GM18520 (cell line): ENCODE data around the gene CSMD2.

Experiments used
- ATAC-seq: cut with Tn5 transposase; IDR thresholded peaks from one replicate; pipeline ENCODE4 v1.9.1; 2021; ENCODE audit not compliant: unreplicated experiment

The CSMD2 gene

DNA sequence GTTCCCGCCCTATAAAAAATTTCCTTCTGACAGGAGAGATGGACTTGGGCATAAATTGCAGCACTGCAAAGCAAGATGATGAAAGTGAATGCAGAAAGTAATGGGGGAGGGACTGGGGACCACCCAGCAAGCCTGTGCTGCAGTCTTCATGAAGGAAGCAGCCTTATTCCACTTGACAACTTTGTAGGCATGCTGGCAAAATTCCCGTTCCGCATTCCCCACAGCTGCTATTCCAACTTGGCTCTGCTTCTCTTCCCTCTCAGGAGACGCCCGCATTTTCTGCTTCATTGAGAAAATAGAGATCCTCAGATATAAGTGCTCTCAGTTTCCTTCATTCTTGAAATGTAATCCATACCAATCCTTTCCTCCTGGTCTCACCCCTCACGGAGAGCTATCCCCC lies 298.7 kb downstream of the CSMD2 start:
- no peak for ATAC-seq

DNA sequence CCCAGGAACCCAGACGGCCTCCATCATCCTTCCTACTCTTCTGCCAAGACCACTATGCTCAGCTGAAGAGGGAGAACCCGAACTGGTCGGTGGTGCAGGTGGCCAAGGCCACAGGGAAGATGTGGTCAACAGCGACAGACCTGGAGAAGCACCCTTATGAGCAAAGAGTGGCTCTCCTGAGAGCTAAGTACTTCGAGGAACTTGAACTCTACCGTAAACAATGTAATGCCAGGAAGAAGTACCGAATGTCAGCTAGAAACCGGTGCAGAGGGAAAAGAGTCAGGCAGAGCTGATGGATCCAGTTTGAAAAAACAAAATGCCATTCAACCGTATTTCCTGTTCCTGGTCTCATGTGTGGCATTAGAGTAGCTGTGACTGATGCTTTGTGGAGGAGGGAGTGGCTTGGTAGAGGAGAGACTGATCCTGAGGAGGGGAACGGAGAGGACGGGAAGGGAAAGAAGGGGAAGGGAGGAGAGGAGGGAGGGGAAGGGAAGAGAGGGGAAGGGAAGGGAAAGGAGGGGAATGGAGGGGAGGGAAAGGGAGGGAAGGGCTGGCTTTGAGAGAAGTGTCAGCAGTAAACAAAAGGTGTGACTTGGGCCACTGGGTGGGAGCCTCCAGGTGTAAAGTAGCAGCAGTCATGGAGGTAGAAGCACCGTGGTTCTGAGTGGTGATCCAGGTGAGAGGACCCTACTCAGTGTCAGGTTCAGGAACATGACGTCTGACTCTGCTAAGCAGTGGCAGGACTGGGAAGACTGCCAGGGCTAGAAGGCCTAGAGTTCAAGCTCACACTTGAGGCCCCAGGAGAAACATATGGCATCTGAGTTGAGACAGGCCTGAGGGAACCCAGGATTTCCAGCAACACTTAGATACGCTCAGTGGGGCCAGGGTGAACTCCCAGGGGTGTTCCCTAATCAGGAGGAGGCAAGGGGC lies 300.3 kb downstream of the CSMD2 start:
- ATAC-seq = no peak

DNA sequence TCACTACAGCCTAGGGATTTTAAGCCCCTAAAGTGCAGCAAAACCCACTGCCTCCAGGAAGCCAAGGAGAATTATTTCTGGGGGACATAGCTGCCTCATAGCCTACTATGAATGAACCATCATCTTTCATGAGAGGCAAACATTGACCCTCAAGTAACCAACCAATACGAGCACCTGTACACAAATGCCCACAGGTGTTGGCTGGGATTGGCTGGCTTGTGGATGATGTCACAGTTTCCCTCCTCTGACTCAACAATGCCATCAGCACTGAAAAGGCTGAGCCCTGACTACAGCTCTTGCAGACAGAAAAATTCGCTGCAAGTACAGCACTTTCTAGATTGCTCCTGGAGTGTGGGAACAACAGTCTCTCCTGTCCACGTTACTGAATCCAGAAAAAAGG lies 301.3 kb downstream of the CSMD2 start, which contains the start of gene HMGB4:
HMGB4 (plus strand) TSS at position 301 of the 400 bp plus-strand sequence. CDS start 113 bp downstream, outside the sequence.
- no peak for ATAC-seq

DNA sequence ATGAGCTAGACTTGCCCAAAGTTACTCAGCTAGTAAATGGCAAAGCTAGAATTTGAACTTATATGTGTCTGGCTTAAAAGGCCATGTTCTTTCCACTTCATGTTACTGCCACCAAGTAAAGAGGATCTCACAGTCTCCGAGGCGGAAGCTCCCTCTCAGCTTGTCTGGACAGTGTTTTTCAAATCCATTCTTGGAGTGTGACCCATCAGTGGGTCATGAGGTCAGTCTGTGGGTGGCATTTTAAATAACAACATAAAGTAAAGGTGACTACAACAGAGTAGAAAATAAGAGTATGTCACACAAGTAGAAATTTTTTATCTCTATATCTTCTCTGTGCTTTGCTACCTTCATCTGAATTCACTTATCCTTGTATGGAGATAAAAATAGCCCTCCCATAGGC lies 304.4 kb downstream of the CSMD2 start:
- ATAC-seq = no peak

DNA sequence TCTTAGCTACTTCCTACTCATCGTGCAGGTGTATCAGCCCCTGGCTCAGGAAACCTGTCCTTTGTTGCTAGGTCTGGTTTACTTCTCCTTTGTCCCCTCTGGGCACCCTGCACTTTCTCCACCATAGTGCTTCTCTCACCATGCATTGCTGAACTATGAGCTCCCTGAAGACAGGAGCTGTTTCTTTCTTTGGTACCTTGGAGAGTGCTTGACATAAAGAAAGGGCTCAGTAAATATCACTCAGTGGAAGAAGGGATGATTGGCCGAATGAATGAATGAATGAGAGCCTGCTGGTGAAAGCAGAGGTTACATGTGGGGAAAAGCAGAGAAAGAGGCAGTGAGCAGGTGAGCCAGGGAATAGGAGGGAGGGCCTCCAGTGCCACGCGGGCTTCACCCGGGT lies 310.9 kb downstream of the CSMD2 start:
- no peak for ATAC-seq

DNA sequence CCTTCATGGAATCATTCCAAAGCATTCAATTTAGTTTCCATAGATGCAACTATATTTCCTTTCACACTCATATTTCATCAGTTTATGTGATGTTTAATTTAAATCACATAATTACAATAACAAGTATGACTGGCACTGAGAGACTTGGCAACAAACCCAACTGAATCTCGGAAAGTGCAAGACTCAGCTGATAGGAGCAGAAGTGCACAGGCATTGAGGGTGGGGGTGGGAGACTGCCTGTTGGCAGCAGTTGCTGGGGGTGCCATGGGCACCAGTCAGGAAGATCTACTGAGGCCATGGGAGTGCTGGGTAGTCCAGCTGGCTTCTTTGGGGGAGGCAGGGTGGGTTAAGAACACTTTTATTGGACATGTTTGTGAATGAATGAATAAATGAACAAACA lies 311.6 kb downstream of the CSMD2 start:
- ATAC-seq = no peak

DNA sequence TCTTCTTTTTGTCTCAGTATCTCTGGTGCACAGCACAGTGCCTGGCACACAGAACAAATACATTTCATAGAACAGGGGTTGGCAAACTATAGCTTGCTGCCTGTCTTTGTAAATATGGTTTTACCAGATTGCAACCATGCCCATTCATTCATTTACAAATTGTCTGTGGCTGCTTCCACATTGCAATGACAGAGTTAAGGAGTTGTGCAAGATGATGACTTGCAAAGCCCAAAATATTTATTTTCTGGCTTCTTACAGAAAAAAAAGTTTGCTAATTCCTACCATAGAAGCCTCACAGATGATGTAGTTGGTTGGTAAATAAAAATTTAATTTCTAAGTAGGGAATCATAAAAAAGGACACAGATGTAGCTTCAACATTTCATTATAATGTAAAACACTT lies 312.3 kb downstream of the CSMD2 start:
- no peak for ATAC-seq

DNA sequence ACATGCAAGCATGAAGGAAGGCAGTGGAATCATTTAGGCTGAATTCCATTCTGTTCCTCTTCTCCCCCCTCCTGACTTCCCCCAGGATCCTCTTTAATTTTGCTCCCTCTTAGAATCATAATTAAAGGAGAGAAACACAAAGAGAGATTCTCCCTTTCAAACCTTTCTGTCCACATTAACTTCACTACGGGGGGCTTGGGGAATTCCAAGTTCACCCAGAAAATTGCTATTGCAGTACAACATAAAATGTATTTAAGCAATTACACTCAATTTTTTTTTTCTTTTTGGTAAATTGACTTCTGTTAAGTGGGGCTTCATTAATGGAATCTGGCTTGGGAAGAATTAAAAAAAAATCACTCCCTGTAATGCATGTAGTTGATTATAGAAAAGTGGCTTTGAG lies 314.5 kb downstream of the CSMD2 start:
- ATAC-seq = no peak

DNA sequence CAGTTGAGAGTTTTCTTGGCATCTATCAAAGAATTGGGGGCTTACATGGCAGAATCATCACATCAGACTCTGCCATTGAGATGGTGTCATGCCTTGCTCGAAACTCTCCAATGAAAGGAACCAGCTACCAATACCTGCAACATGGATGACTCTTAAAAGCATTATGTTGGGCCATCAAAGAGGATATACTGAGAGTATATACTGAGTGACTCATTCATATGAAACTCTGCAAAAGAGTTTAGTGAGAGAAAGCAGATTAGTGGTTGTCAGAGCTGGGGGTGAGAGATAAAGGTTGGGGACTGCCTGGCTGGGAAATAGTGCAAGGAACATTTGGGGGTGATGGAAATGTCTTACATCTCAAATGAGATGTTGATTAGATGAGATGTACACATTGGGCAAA lies 315.8 kb downstream of the CSMD2 start:
- no peak for ATAC-seq

DNA sequence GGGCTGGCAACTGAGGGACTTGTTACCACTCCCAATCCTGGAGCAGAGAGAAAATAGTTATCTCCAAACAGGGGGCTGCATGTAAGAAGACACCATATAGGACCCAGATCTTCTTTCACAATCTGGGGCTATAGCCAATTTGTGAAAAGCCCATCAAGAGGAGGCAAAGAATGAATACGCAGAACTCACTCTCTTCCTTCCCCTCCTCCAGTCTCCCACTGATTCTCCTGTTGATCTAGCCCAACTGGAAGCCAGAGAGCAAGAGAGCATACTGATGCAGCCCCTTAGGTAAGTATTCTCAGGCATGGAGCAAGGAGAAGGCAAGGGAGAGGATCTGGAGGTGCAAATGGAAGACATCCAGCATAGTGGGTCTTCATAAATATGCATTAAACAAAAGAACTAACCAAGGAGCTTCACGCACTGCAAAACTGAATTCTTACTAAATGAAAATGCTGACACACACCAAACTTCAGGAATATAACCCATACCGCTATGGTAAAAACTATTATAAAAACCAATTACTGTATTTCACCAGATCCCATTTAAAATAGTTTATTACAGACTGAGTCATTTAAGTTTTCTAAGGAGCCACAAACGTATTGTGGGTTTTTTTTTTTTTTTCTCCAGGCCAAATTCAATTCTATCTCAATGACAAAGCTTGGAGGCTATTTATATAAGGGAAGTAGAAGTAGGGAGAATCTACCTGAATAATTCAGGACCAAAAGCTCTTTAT lies 316.7 kb downstream of the CSMD2 start:
- ATAC-seq = no peak

DNA sequence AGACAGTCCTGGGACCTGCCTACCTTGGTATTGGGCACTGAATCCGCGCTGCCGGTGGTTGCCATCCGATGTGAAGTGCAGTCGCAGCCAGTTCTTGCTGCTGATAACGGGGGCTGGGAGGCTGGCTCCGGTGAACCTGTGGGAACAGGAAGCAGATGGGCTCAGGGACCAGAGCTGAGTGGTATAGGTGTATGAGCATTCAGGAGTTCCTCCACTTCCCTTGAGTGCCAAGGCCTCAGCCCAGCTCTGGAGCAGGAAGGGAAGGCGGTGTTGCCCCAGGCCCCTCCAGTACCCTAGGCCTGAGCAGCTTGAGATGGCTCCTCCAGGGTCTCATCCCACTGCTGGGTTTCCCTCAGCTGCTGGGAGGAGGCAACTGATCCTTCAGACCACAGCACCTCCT lies 318.2 kb downstream of the CSMD2 start:
- ATAC-seq = no peak

DNA sequence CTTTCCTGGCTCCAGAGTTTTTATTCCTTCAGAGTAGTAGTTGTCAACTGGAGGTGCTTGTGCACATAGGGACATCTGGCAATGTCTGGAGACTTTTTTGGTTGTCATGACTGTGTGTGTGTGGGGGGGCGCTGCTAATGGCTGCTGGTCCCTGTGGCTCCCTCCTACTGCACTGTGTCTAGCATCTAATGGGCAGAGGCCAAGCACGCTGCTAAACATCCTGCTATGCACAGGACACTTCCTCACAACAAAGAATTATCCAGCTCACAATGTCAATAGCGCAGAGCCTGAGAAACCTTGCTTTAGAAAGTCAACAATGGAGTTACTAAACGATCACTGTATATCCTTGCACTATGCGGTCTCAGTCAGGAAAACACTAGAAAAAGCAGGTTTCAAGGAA lies 320.9 kb downstream of the CSMD2 start:
- no peak for ATAC-seq

DNA sequence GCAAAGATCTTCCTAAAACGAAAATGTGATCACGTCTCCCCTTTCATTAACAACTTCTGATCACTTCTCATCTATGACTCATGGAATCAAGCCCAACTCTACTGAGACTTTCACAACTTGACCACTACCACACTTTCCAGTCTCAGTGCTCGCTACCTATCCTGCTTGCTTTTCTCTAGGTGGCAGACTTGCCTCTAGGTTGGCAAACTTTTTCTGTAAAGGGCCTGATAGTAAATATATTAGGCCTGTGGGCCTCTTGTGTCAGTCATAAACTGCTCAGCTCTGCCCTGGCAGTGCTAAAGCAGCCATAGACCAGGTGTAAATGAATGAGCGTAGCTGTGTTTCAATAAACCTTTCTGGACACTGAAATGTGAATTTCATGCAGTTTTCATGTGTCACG lies 322.7 kb downstream of the CSMD2 start:
- no peak for ATAC-seq

DNA sequence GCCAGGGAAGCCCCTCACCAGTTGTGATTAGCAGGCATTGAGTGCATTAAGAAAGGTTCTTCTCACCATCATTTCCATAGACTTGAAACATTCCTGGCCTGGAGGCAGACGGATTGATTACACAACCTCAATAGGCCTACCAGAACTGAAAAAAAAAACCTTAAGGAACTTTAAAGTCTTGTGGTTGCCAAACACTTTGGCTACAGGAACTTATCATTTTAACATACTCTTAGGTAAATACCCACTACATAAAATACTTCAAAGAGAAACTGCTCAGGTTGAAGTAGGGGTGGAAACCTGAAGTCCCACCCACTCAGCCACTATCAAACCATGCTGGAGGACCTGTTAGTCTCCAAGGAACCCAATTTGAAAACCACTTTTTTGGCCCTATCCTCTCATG lies 323.5 kb downstream of the CSMD2 start:
- ATAC-seq = no peak

DNA sequence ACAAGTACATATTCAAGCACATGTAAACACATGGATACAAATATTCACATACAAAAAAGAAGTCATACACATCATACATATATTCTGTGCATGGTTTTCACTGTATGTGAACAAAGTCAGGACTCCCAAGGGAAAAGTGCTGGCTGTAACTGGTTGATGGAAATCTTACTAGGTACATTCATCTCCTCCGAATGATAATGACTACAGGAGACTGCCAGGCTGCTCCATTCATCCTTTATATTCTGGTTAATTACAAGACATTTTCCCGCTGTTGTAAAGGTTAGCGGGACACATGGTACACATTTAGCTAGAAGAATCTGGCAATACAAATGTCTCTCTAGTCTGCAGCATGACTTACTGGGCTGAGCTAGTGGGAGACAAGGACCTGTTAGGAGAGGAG lies 327.4 kb downstream of the CSMD2 start:
- no peak for ATAC-seq

DNA sequence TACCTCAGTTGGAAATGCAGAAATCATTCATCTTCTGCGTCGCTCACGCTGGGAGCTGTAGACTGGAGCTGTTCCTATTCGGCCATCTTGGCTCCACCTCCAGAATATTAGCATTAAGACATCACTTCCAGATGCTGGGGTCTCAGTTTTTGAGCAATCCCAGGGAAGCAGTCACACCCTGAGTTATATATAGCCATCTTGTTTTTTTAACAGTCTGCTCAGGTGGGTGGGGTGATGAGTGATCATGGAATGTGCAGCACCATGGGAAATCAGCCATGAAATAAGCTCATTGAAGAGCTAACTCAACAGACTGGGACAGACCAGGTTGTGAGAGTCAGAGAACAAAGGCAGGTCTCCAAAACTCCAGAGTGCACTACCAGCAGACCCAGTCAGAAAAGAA lies 328.1 kb downstream of the CSMD2 start:
- no peak for ATAC-seq

DNA sequence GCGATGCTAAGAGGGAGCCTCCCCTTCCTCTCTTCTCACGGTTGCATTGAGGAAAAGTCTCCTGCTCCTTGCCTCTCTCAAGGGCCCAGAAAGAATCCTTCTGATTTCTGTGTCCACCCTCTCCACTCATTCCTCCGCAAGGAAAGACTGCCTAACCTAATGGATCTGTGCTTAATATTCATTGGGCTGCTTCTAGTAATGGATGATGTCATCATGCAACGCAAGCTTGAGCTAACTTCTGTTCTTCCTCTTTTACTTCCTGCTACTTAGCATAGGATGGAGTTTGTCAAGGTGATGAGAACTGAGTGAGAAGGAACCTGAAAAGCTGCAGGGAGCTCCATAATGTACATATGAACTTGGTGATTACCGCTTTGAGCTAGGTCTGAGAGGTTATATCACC lies 336.4 kb downstream of the CSMD2 start:
- ATAC-seq = no peak

DNA sequence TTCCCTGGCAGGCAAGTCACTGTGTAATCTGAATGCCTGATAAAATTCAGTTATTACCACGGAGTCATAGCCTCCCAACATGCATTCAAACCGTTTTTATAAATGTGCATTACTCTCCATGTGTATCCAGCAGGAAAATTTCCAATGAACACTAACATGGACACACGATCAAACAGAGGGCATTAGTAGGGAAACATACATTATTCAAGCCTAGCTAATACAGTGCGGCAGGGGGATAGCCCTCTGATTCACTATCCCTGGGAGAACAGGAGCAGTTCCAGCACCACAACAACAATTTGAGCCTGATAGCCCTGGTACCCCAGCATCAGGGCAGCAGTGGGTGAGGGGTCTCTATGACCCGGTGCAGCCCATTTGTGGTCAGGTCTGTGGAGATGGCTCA lies 337.0 kb downstream of the CSMD2 start:
- no peak for ATAC-seq

DNA sequence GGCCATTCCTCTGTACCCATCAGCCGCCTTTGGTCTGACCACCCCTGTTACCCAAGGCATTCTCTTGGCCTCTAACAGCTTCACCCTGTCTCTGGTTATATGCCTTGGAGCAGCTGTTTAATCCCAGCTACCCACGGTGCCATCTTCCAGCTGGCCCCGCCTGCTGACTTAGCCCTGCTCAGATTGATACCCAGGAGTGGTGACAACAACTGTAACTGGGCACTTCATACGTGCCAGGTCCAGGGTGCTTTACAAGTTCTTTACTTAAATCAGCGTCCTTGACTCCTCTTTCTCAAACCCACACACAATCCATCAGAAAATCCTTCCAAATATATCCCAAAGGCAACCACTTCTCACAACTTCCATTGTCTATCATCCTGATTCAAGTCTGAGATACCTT lies 338.3 kb downstream of the CSMD2 start:
- no peak for ATAC-seq

DNA sequence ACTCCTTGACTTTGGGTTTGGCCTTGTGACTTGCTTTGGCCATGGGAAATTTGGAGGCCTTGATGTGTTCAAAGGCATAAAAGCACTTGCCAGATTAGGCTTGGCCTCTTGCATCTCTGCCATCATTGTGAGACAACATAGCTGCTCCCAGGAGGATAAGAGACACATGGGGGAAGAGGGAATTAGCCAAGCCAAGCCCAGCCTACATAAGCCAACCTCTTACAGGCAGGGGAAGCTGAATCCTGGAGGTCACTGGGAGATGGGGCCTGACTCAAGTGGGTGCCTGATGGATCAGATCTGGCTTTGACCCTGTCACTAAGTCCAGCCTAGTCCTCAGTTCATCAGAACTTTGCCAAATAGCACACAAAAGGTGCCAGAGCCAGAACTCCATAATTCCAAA lies 338.7 kb downstream of the CSMD2 start:
- ATAC-seq = no peak

DNA sequence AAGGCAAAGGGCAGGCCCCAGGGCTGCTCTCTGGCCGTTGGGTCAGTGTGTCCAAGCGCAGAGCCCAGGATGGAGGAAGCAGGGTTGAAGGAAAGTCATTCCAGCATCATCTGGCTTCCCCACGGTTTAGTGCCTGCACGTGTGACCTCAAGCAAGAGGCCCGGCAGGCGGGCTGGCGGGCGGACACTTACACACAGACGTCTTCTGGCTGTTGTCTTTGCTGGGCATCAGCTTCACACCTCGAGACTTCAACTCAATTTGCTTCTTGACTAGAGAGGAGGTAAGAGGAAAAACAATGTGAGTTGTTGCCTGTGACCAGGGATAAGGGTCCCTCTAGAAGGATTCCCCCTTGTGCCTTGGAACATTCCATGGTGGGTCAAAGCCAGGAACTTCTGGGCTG lies 339.5 kb downstream of the CSMD2 start:
- ATAC-seq = no peak

DNA sequence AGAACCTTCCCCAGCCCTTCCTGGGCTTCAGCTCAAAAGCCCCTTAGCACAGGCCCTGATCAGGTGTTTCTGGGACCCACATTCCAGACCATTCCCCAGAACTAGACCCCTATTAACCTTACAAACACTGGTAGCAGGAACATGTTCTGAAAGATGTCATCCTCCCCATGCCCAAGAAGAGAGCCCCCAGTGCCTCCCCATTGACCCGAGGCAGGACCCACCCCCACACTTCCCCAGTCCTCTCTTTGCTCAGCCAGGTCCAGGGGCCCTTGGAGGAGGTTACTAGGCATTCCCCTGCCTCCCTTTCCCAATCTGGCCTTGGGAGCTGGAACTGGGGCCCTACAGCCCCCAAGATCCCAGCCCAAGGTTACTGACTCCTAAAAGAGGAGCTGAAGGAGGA lies 340.1 kb downstream of the CSMD2 start:
- ATAC-seq = no peak
